ENCODE data around the gene CD58.
A peak's percentile ranks its signal among the peaks of the same experiment; 100 is the strongest.
"Not testable (repeated sequence)": the region's sequence is repeated elsewhere in the genome, so short reads cannot be mapped to it uniquely, and the experiment has no call there.

DNA sequence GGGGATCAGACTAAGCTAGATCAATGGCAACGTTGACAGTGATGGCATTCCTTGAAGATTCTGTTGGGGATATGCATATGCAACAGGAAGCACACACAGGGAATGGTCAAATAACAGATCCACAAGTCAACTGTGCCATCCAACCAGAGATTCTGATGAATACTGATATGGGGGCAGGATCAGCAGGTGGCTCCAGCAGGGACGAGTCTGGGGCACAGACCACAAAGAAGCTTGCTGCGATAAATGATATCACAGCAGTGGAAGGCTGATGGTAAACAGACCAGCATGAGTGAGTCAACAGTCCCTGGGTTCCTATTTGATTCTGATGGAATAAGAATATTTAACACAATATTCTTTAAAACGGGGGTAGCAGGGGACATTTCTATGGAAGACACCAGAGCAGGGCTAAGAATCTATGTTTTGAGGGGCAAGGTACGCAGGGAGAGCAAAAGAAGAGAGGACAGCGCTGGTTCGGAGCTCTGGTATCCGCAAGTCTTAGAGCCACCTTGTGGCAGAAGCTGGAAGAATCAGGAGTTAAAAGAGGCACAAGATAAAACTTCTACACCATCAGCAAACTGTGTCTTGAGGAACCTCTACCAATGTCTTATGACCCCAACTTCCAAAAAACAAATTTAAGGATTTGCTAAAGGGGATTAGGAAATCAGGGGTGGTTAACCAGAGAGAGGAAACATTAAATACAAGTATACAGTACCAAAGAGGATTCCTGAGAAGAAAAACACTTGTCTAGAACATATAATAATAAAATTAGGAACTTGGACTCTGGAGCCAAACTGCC is 25.3 kb upstream of the CD58 start:
- TF ChIP-seq, protein P1, sequence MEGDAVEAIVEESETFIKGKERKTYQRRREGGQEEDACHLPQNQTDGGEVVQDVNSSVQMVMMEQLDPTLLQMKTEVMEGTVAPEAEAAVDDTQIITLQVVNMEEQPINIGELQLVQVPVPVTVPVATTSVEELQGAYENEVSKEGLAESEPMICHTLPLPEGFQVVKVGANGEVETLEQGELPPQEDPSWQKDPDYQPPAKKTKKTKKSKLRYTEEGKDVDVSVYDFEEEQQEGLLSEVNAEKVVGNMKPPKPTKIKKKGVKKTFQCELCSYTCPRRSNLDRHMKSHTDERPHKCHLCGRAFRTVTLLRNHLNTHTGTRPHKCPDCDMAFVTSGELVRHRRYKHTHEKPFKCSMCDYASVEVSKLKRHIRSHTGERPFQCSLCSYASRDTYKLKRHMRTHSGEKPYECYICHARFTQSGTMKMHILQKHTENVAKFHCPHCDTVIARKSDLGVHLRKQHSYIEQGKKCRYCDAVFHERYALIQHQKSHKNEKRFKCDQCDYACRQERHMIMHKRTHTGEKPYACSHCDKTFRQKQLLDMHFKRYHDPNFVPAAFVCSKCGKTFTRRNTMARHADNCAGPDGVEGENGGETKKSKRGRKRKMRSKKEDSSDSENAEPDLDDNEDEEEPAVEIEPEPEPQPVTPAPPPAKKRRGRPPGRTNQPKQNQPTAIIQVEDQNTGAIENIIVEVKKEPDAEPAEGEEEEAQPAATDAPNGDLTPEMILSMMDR (IDR thresholded peaks at IDR 0.05) = peak; percentile 30 to 60 (median 56)
- TF ChIP-seq POLR2A (IDR thresholded peaks at IDR 0.05) = not testable (repeated sequence)

Measured in adrenal gland (tissue), 5 donors.